SK-N-SH treated with all-trans-retinoic acid at 6 μM for 48 hours (cell line): Measurements from ENCODE around the gene MOAP1.
"Not testable (repeated sequence)": the region's sequence is repeated elsewhere in the genome, so short reads cannot be mapped to it uniquely, and the experiment has no call there.

Source experiments
- ATAC-seq: fragments of 200-7000 bp; cut with Tn5 transposase; 3 replicates; pipeline ENCODE4 v1.9.1; 2020; ENCODE audit warnings: mild to moderate bottlenecking, moderate library complexity
- BACH2 ChIP-seq: fragments of 250-450 bp; sonication (Bioruptor Pico); IDR thresholded peaks from 2 replicates; pipeline ENCODE4 v1.9.0; 2021; ENCODE audit warnings: mild to moderate bottlenecking, borderline replicate concordance
- CSDC2 ChIP-seq: fragments of 250-450 bp; sonication (Bioruptor Pico); IDR thresholded peaks from 2 replicates; pipeline ENCODE4 v1.5.0; 2020; ENCODE audit warnings: mild to moderate bottlenecking, moderate library complexity
- ESRRG ChIP-seq: fragments of 250-450 bp; sonication (Bioruptor Pico); IDR thresholded peaks from 2 replicates; pipeline ENCODE4 v1.6.1; 2021; ENCODE audit warnings: mild to moderate bottlenecking
- GLIS3 ChIP-seq: fragments of 250-450 bp; sonication (Bioruptor Pico); IDR thresholded peaks from 2 replicates; pipeline ENCODE4 v1.5.0; 2020; ENCODE audit warnings: mild to moderate bottlenecking, moderate library complexity
- ISL1 ChIP-seq: fragments of 250-450 bp; sonication (Bioruptor Pico); IDR thresholded peaks from 2 replicates; pipeline ENCODE4 v2.1.2; 2022; ENCODE audit warnings: mild to moderate bottlenecking, moderate library complexity
- OSR1 ChIP-seq: fragments of 250-450 bp; sonication (Bioruptor Pico); IDR thresholded peaks from 2 replicates; pipeline ENCODE4 v1.8.0; 2022; ENCODE audit warnings: moderate library complexity, mild to moderate bottlenecking, inconsistent platforms
- POU6F1 ChIP-seq: fragments of 250-450 bp; sonication (Bioruptor Pico); IDR thresholded peaks from 2 replicates; pipeline ENCODE4 v1.8.0; 2021; ENCODE audit warnings: low read depth, mild to moderate bottlenecking, moderate library complexity, borderline replicate concordance
- PPARA ChIP-seq: fragments of 250-450 bp; sonication (Bioruptor Pico); IDR thresholded peaks from 2 replicates; pipeline ENCODE4 v1.5.0; 2020; ENCODE audit warnings: mild to moderate bottlenecking, borderline replicate concordance
- RARB ChIP-seq: fragments of 250-450 bp; sonication (Bioruptor Pico); IDR thresholded peaks from 2 replicates; pipeline ENCODE4 v1.8.0; 2021; ENCODE audit warnings: mild to moderate bottlenecking, moderate library complexity
- SNAI2 ChIP-seq: fragments of 250-450 bp; sonication (Bioruptor Pico); IDR thresholded peaks from 2 replicates; pipeline ENCODE4 v1.5.0; 2020; ENCODE audit warnings: mild to moderate bottlenecking, moderate library complexity
- TOX ChIP-seq: fragments of 250-450 bp; sonication (Bioruptor Pico); IDR thresholded peaks from 2 replicates; pipeline ENCODE4 v1.8.0; 2021; ENCODE audit warnings: mild to moderate bottlenecking, moderate library complexity, borderline replicate concordance
- TSHZ2 ChIP-seq: fragments of 250-450 bp; sonication (Bioruptor Pico); IDR thresholded peaks from 2 replicates; pipeline ENCODE4 v1.5.0; 2020; ENCODE audit warnings: mild to moderate bottlenecking, moderate library complexity
- ZC3H10 ChIP-seq: fragments of 250-450 bp; sonication (Bioruptor Pico); IDR thresholded peaks from 2 replicates; pipeline ENCODE4 v1.5.1; 2021; ENCODE audit warnings: mild to moderate bottlenecking, moderate library complexity
- ZFP3 ChIP-seq: fragments of 250-450 bp; sonication (Bioruptor Pico); IDR thresholded peaks from 2 replicates; pipeline ENCODE4 v1.5.0; 2020; ENCODE audit warnings: mild to moderate bottlenecking, moderate library complexity
- ZFP30 ChIP-seq: fragments of 450-650 bp; formaldehyde crosslinking; IDR thresholded peaks from 2 replicates; pipeline ENCODE4 v1.5.0; 2022; ENCODE audit warnings: mild to moderate bottlenecking, moderate library complexity
- ZNF70 ChIP-seq: fragments of 450-650 bp; formaldehyde crosslinking; IDR thresholded peaks from 2 replicates; pipeline ENCODE4 v1.5.0; 2020; ENCODE audit warnings: mild to moderate bottlenecking, moderate library complexity
- ZNF8 ChIP-seq: fragments of 450-650 bp; formaldehyde crosslinking; IDR thresholded peaks from 2 replicates; pipeline ENCODE4 v1.5.0; 2020; ENCODE audit warnings: mild to moderate bottlenecking, moderate library complexity
- TF ChIP-seq, protein P1 (sequence below): fragments of 250-450 bp; sonication (Bioruptor Pico); IDR thresholded peaks from 2 replicates; pipeline ENCODE4 v1.5.1; 2020; ENCODE audit warnings: low read depth, mild to moderate bottlenecking, moderate library complexity
- TF ChIP-seq, protein P2 (sequence below): fragments of 250-450 bp; sonication (Bioruptor Pico); IDR thresholded peaks from 2 replicates; pipeline ENCODE4 v1.5.1; 2021; ENCODE audit warnings: mild to moderate bottlenecking, moderate library complexity
- TF ChIP-seq, protein P3 (sequence below): fragments of 250-450 bp; sonication (Bioruptor Pico); IDR thresholded peaks from 2 replicates; pipeline ENCODE4 v1.8.0; 2020; ENCODE audit warnings: mild to moderate bottlenecking, moderate library complexity, borderline replicate concordance

The MOAP1 gene

DNA sequence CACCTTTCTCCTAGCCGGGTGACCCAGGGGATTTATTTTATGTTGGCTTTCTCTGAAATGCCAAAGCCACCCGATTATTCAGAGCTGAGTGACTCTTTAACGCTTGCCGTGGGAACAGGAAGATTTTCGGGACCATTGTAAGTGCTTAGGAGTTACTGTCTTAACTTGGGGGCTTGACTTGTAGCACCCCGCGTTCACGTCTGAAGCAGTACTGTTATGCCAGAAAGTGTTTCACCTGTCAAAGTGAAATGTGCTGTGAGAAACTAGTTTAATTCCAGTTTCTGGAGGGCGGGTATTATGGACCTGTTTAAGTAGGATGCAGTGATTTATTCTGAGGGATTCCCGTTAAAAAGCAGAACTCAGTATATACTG, 638 bp upstream of the MOAP1 start:
- peak; percentile 2; the same call in 2 of the 3 replicates for ATAC-seq
- no peak for TF ChIP-seq POU6F1
- no peak for TF ChIP-seq PPARA
- TF ChIP-seq ESRRG (CRISPR knock-in tag), result no peak
- TF ChIP-seq GLIS3 (CRISPR knock-in tag), result no peak
- no peak for TF ChIP-seq BACH2 (CRISPR knock-in tag)
- TF ChIP-seq ZNF8 (CRISPR knock-in tag), result no peak
- no peak for TF ChIP-seq CSDC2 (CRISPR knock-in tag)
- no peak for TF ChIP-seq RARB (CRISPR knock-in tag)
- TF ChIP-seq, protein P1, sequence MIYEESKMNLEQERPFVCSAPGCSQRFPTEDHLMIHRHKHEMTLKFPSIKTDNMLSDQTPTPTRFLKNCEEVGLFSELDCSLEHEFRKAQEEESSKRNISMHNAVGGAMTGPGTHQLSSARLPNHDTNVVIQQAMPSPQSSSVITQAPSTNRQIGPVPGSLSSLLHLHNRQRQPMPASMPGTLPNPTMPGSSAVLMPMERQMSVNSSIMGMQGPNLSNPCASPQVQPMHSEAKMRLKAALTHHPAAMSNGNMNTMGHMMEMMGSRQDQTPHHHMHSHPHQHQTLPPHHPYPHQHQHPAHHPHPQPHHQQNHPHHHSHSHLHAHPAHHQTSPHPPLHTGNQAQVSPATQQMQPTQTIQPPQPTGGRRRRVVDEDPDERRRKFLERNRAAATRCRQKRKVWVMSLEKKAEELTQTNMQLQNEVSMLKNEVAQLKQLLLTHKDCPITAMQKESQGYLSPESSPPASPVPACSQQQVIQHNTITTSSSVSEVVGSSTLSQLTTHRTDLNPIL (CRISPR knock-in tag), result no peak
- no peak for TF ChIP-seq TOX (CRISPR knock-in tag)
- no peak for TF ChIP-seq ZFP3 (CRISPR knock-in tag)
- TF ChIP-seq, protein P2, sequence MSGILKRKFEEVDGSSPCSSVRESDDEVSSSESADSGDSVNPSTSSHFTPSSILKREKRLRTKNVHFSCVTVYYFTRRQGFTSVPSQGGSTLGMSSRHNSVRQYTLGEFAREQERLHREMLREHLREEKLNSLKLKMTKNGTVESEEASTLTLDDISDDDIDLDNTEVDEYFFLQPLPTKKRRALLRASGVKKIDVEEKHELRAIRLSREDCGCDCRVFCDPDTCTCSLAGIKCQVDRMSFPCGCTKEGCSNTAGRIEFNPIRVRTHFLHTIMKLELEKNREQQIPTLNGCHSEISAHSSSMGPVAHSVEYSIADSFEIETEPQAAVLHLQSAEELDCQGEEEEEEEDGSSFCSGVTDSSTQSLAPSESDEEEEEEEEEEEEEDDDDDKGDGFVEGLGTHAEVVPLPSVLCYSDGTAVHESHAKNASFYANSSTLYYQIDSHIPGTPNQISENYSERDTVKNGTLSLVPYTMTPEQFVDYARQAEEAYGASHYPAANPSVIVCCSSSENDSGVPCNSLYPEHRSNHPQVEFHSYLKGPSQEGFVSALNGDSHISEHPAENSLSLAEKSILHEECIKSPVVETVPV (CRISPR knock-in tag), result no peak
- no peak for TF ChIP-seq SNAI2 (CRISPR knock-in tag)
- no peak for TF ChIP-seq ZFP30
- no peak for TF ChIP-seq OSR1 (CRISPR knock-in tag)
- TF ChIP-seq ZC3H10 (CRISPR knock-in tag), result no peak
- TF ChIP-seq ZNF70 (CRISPR knock-in tag), result no peak
- TF ChIP-seq, protein P3, sequence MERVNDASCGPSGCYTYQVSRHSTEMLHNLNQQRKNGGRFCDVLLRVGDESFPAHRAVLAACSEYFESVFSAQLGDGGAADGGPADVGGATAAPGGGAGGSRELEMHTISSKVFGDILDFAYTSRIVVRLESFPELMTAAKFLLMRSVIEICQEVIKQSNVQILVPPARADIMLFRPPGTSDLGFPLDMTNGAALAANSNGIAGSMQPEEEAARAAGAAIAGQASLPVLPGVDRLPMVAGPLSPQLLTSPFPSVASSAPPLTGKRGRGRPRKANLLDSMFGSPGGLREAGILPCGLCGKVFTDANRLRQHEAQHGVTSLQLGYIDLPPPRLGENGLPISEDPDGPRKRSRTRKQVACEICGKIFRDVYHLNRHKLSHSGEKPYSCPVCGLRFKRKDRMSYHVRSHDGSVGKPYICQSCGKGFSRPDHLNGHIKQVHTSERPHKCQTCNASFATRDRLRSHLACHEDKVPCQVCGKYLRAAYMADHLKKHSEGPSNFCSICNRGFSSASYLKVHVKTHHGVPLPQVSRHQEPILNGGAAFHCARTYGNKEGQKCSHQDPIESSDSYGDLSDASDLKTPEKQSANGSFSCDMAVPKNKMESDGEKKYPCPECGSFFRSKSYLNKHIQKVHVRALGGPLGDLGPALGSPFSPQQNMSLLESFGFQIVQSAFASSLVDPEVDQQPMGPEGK (CRISPR knock-in tag), result no peak

GRCh38 chr14:93183596-93184317, 940 bp downstream of the MOAP1 start:
- no peak; the same call in 2 of the 3 replicates for ATAC-seq
- TF ChIP-seq TSHZ2, result no peak

DNA sequence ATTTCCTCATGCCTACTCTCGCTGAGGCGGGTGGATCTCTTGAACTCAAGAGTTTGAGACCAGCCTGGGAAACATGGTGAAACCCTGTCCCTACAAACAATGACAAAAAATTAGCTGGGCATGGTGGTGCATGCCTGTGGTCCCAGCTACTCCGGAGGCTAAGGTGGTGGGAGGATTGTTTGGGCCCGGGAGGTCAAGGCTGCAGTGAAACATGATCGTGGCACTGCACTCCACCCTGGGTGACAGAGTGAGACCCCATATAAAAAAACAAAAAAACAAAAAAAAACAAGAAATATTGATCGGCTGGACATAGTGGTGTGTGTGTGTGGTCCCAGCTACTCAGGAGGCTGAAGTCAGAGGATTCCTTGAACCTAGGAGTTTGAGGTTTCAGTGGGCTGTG, 9.2 kb downstream of the MOAP1 start:
- TF ChIP-seq OSR1 (CRISPR knock-in tag) (no peak), ISL1 (CRISPR knock-in tag) (no peak), CSDC2 (CRISPR knock-in tag) (no peak), TOX (CRISPR knock-in tag) (no peak), POU6F1 (no peak)
- TF ChIP-seq, protein P2 (CRISPR knock-in tag), result no peak
- ATAC-seq, result no peak

DNA sequence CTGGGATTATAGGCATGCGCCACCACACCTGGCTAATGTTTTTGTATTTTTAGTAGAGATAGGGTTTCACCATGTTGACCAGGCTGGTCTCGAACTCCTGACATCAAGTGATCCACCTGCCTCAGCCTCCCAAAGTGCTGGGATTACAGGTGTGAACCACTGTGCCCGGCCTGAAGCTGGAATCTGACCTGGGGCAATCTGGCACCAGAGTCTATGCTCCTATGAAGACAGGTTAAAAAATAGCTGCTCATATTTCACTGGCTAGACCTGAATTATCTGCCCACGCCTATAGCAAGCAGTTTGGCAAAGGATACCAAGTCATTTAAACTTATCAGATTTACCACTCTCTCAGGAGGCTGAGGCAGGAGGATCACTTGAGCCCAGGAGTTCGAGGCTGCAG, 10.0 kb downstream of the MOAP1 start:
- ATAC-seq, result not testable (repeated sequence)
